Measurements from ENCODE around the gene FGF23.
"Not testable (repeated sequence)": the region's sequence is repeated elsewhere in the genome, so short reads cannot be mapped to it uniquely, and the experiment has no call there.

Gene FGF23

GRCh38 chr12:4412056-4412455 lies 32.5 kb upstream of the FGF23 start:
- peaks cover 0 to 8% of the 10 kb centered on the region in 2 donors for H3K27me3 ChIP-seq
- DNase-seq, result no peak
- TF ChIP-seq CTCF (IDR thresholded peaks at IDR 0.05), result no peak

GRCh38 chr12:4407136-4407535 lies 27.6 kb upstream of the FGF23 start:
- H3K4me3 ChIP-seq, result no peak overlapping the region
- no peaks in the 10 kb centered on the region for H3K4me1 ChIP-seq
- no peak for TF ChIP-seq CTCF (IDR thresholded peaks at IDR 0.05)
- intact Hi-C loops (cut with DNase I; ENCODE audit: low total_unique reads), result no loop called here
- H3K27ac ChIP-seq, result no peak overlapping the region
- no peaks in the 10 kb centered on the region for H3K9me3 ChIP-seq
- no peaks in the 10 kb centered on the region for H3K36me3 ChIP-seq
- no peak for DNase-seq
- H3K27me3 ChIP-seq, result no peaks in the 10 kb centered on the region

More at GRCh38 chr12:4412056-4412455, 32.5 kb upstream of the FGF23 start:
- no peak overlapping the region for H3K4me3 ChIP-seq
- intact Hi-C loops (cut with DNase I; ENCODE audit: low total_unique reads), result no loop called here
- H3K27ac ChIP-seq, result no peak overlapping the region
- H3K36me3 ChIP-seq, result no peaks in the 10 kb centered on the region
- H3K9me3 ChIP-seq, result no peaks in the 10 kb centered on the region
- no peaks in the 10 kb centered on the region for H3K4me1 ChIP-seq

- H3K27me3 ChIP-seq; H3K4me3 ChIP-seq; intact Hi-C loops (cut with DNase I; ENCODE audit: low total_unique reads); H3K9me3 ChIP-seq; H3K27ac ChIP-seq; H3K4me1 ChIP-seq; DNase-seq; H3K36me3 ChIP-seq: not testable (repeated sequence)
Measured at GRCh38 chr12:4404877-4405637, 25.5 kb upstream of the FGF23 start.

- no peaks in the 10 kb centered on the region for H3K27me3 ChIP-seq
- no peak overlapping the region for H3K27ac ChIP-seq
- H3K9me3 ChIP-seq, result no peaks in the 10 kb centered on the region
- no peak for TF ChIP-seq CTCF (IDR thresholded peaks at IDR 0.05)
- H3K4me3 ChIP-seq, result no peak overlapping the region
- no peak for DNase-seq
- intact Hi-C loops (cut with DNase I; ENCODE audit: low total_unique reads), result no loop called here
- no peaks in the 10 kb centered on the region for H3K36me3 ChIP-seq
- H3K4me1 ChIP-seq, result no peaks in the 10 kb centered on the region
Measured at GRCh38 chr12:4402996-4403395, 23.5 kb upstream of the FGF23 start.

GRCh38 chr12:4401117-4401516 lies 21.6 kb upstream of the FGF23 start:
- TF ChIP-seq CTCF (IDR thresholded peaks at IDR 0.05), result no peak
- Histone ChIP-seq H3K27ac (no peak overlapping the region), H3K4me3 (no peak overlapping the region), H3K27me3 (no peaks in the 10 kb centered on the region), H3K36me3 (no peaks in the 10 kb centered on the region), H3K9me3 (no peaks in the 10 kb centered on the region), H3K4me1 (no peaks in the 10 kb centered on the region)
- intact Hi-C loops (cut with DNase I; ENCODE audit: low total_unique reads), result no loop called here
- no peak for DNase-seq

GRCh38 chr12:4395818-4396217 lies 16.3 kb upstream of the FGF23 start:
- peaks cover 0 to 16% of the 10 kb centered on the region in 2 donors for H3K27me3 ChIP-seq
- no peak overlapping the region for H3K27ac ChIP-seq
- no peaks in the 10 kb centered on the region for H3K36me3 ChIP-seq
- no peak for DNase-seq
- no peak overlapping the region for H3K4me3 ChIP-seq
- no peaks in the 10 kb centered on the region for H3K4me1 ChIP-seq
- TF ChIP-seq CTCF (IDR thresholded peaks at IDR 0.05), result no peak
- intact Hi-C loops (cut with DNase I; ENCODE audit: low total_unique reads), result no loop called here
- no peaks in the 10 kb centered on the region for H3K9me3 ChIP-seq
